ENCODE data around the gene UQCRH.
"Not testable (repeated sequence)": the region's sequence is repeated elsewhere in the genome, so short reads cannot be mapped to it uniquely, and the experiment has no call there.

- not testable (repeated sequence) for TF ChIP-seq CTCF (IDR thresholded peaks at IDR 0.05; ENCODE audit: low read length); EZH2 (IDR thresholded peaks at IDR 0.05; ENCODE audit: borderline replicate concordance, low read length)
Observed at GRCh38 chr1:46322191-46322590, 18.7 kb downstream of the UQCRH start.
